Tibial nerve (tissue), 4 donors: Measurements from ENCODE around the gene ANHX. TPM values are rescaled to one million over a fixed set of nuclear protein-coding genes. Genes with fewer than 3 reads are reported as not detected.

ENCODE experiments used
- small RNA-seq: library from RNA; depleted of rRNA; stranded (forward); fragments of <200 nt; gene quantifications from one replicate; pipeline ENCODE3, GENCODE V24; 2016
- total RNA-seq, 4 donors: library from RNA; depleted of rRNA; stranded (reverse); fragments of >200 nt; gene quantifications; one replicate each; pipeline ENCODE4 v1.1.0, GENCODE V29; 2016

Gene ANHX
- total RNA-seq, 4 donors from 2014 or later, result not detected

Small RNA genes lying within 50 kb of the gene (small RNA-seq; reads per million reads assigned to genes)
- gene RF00019 (not detected), gene RNU6-717P (not detected)

Other genes with a start within 250 kb of the ANHX start
- 10 to 100 TPM; 15.5 to 30.8 (median 21.2) TPM for gene ZNF26, start 249.5 kb downstream of the ANHX start, total RNA-seq
- gene ZNF84, start 198.4 kb downstream of the ANHX start, total RNA-seq, result 10 to 100 TPM; 21.6 to 62.0 (median 30.1) TPM
- 10 to 100 TPM; 11.7 to 16.5 (median 14.1) TPM for gene ZNF140, start 155.0 kb downstream of the ANHX start, total RNA-seq
- gene ZNF891, start 105.6 kb downstream of the ANHX start, total RNA-seq, result 1 to 10 TPM; 5.1 to 5.9 (median 5.4) TPM
- 10 to 100 TPM in 3 of 4 donors, 1 to 10 TPM in 1; 5.7 to 33.1 (median 16.2) TPM for gene ZNF10, start 105.2 kb downstream of the ANHX start, total RNA-seq
- gene ZNF268, start 54.4 kb downstream of the ANHX start, total RNA-seq, result 10 to 100 TPM; 13.9 to 31.9 (median 18.6) TPM